B cell (primary cell): ENCODE results near the gene METAP2.

Experiments used
- CTCF ChIP-seq: fragments of 200-600 bp; IDR thresholded peaks from one replicate; pipeline ENCODE4 v1.8.0; 2022; ENCODE audit warnings: antibody characterized with exemption, mild to moderate bottlenecking
- EZH2 ChIP-seq: IDR thresholded peaks from 2 replicates; pipeline ENCODE4 v1.6.1; 2012; ENCODE audit warnings: borderline replicate concordance, low read depth, mild to moderate bottlenecking, moderate library complexity, low read length; ENCODE audit not compliant: insufficient read depth, poor library complexity, severe bottlenecking

GRCh38 chr12:95506707-95507523, 33.0 kb downstream of the METAP2 start:
- no peak for TF ChIP-seq CTCF
- TF ChIP-seq EZH2, result no peak
